ENCODE results near the gene C11orf58. TPM values are rescaled to one million over a fixed set of nuclear protein-coding genes. Genes with fewer than 3 reads are reported as not detected.

The C11orf58 gene
- total RNA-seq, 8 experiments from 2014 or later: 139 to 288 (median 174) TPM

- 49 to 85% (median 63%) methylated on average over 4 of the region's 11 CpGs; no CpG with 5 or more reads in 7 of the 10 experiments for WGBS, 10 experiments
These were observed 43.8 kb downstream of the C11orf58 start for GRCh38 chr11:16781936-16782919.

GRCh38 chr11:16783321-16783801 is 44.9 kb downstream of the C11orf58 start:
- peaks cover 0 to 9% of the 10 kb centered on the region in 2 donors for H3K4me1 ChIP-seq (replicated peaks in 1 of 2)
- in situ Hi-C loops (cut with MboI; ENCODE audit: low pct_unique_long_range_greater_than_20kb in 2 of 9, low sequenced_read_pairs in 9 of 9, unreplicated experiment in 9 of 9): loop anchor here in 3 of 9 experiments (10.0 to 25.0 kb wide), 4 partner anchors 146 to 304 kb away; partner anchors contain the start of gene RPS13 (in 1 of the 3)
- no peak for ATAC-seq (replicated peaks in 6 of 8)

More at GRCh38 chr11:16781936-16782919, 43.8 kb downstream of the C11orf58 start:
- peaks cover 0 to 9% of the 10 kb centered on the region in 2 donors for H3K4me1 ChIP-seq (replicated peaks in 1 of 2)
- no peak for ATAC-seq (replicated peaks in 6 of 8)
- in situ Hi-C loops (cut with MboI; ENCODE audit: low pct_unique_long_range_greater_than_20kb in 2 of 9, low sequenced_read_pairs in 9 of 9, unreplicated experiment in 9 of 9): loop anchor here in 3 of 9 experiments (10.0 to 25.0 kb wide), 4 partner anchors 145 to 305 kb away; partner anchors contain the start of gene RPS13 (in 1 of the 3)
- no peak overlapping the region for H3K4me3 ChIP-seq
- no peak overlapping the region for H3K27ac ChIP-seq

GRCh38 chr11:16784097-16784496 is 45.6 kb downstream of the C11orf58 start:
- ATAC-seq (replicated peaks in 6 of 8): no peak
- Histone ChIP-seq H3K4me1 (replicated peaks in 1 of 2) (peaks cover 0 to 9% of the 10 kb centered on the region in 2 donors), H3K27ac (no peak overlapping the region), H3K4me3 (no peak overlapping the region)
- WGBS, 10 experiments: 0 to 54% (median 23%) methylated on average over 1 to 2 of the region's 2 CpGs; no CpG with 5 or more reads in 6 of the 10 experiments
- in situ Hi-C loops (cut with MboI; ENCODE audit: low pct_unique_long_range_greater_than_20kb in 2 of 9, low sequenced_read_pairs in 9 of 9, unreplicated experiment in 9 of 9): loop anchor here in 3 of 9 experiments (10.0 to 25.0 kb wide), 4 partner anchors 147 to 303 kb away; partner anchors contain the start of gene RPS13 (in 1 of the 3)

More at GRCh38 chr11:16783321-16783801, 44.9 kb downstream of the C11orf58 start:
- WGBS, 10 experiments: 67 to 100% (median 88%) methylated on average over 1 to 12 of the region's 22 CpGs; no CpG with 5 or more reads in 4 of the 10 experiments
- no peak overlapping the region for H3K27ac ChIP-seq
- no peak overlapping the region for H3K4me3 ChIP-seq

GRCh38 chr11:16784666-16785065 is 46.2 kb downstream of the C11orf58 start:
- WGBS, 10 experiments: 80 to 100% (median 83%) methylated on average over 1 to 2 of the region's 2 CpGs; no CpG with 5 or more reads in 3 of the 10 experiments

GRCh38 chr11:16785520-16786128 is 47.2 kb downstream of the C11orf58 start:
- Histone ChIP-seq H3K27ac (no peak overlapping the region), H3K4me1 (replicated peaks in 1 of 2) (peaks cover 0 to 9% of the 10 kb centered on the region in 2 donors), H3K4me3 (no peak overlapping the region)
- in situ Hi-C loops (cut with MboI; ENCODE audit: low pct_unique_long_range_greater_than_20kb in 2 of 9, low sequenced_read_pairs in 9 of 9, unreplicated experiment in 9 of 9): loop anchor here in 3 of 9 experiments (10.0 to 25.0 kb wide), 4 partner anchors 148 to 302 kb away; partner anchors contain the start of gene RPS13 (in 1 of the 3)
- whole genome bisulfite sequencing, 10 experiments: 10 to 95% (median 60%) methylated on average over 1 to 5 of the region's 7 CpGs; no CpG with 5 or more reads in 3 of the 10 experiments
- ATAC-seq (replicated peaks in 6 of 8): peak; percentile 69 to 91 (median 81)

More at GRCh38 chr11:16784666-16785065, 46.2 kb downstream of the C11orf58 start:
- Histone ChIP-seq H3K27ac (no peak overlapping the region), H3K4me3 (no peak overlapping the region), H3K4me1 (replicated peaks in 1 of 2) (peaks cover 0 to 9% of the 10 kb centered on the region in 2 donors)
- in situ Hi-C loops (cut with MboI; ENCODE audit: low pct_unique_long_range_greater_than_20kb in 2 of 9, low sequenced_read_pairs in 9 of 9, unreplicated experiment in 9 of 9): loop anchor here in 3 of 9 experiments (10.0 to 25.0 kb wide), 4 partner anchors 147 to 303 kb away; partner anchors contain the start of gene RPS13 (in 1 of the 3)
- ATAC-seq (replicated peaks in 6 of 8): no peak

- in situ Hi-C loops (cut with MboI; ENCODE audit: low pct_unique_long_range_greater_than_20kb in 2 of 9, low sequenced_read_pairs in 9 of 9, unreplicated experiment in 9 of 9): loop anchor here in 3 of 9 experiments (10.0 to 25.0 kb wide), 4 partner anchors 149 to 301 kb away; partner anchors contain the start of gene RPS13 (in 1 of the 3)
- Histone ChIP-seq H3K4me3 (no peak overlapping the region), H3K4me1 (replicated peaks in 1 of 2) (peaks cover 0 to 9% of the 10 kb centered on the region in 2 donors), H3K27ac (no peak overlapping the region)
- no peak for ATAC-seq (replicated peaks in 6 of 8)
- WGBS, 10 experiments: 93 to 100% (median 96%) methylated on average over 2 to 6 of the region's 6 CpGs; no CpG with 5 or more reads in 4 of the 10 experiments
These were observed 47.7 kb downstream of the C11orf58 start for GRCh38 chr11:16786131-16786530.

GRCh38 chr11:16787035-16787742 is 48.7 kb downstream of the C11orf58 start:
- no peak overlapping the region for H3K4me3 ChIP-seq
- in situ Hi-C loops (cut with MboI; ENCODE audit: low pct_unique_long_range_greater_than_20kb in 2 of 9, low sequenced_read_pairs in 9 of 9, unreplicated experiment in 9 of 9): loop anchor here in 3 of 9 experiments (10.0 to 25.0 kb wide), 4 partner anchors 150 to 300 kb away; partner anchors contain the start of gene RPS13 (in 1 of the 3)
- WGBS, 10 experiments: 54 to 100% (median 92%) methylated on average over 1 to 7 of the region's 7 CpGs

GRCh38 chr11:16788141-16789062 is 50.0 kb downstream of the C11orf58 start:
- H3K4me1 ChIP-seq (replicated peaks in 1 of 2): peaks cover 0 to 16% of the 10 kb centered on the region in 2 donors
- peak; percentile 41 to 89 (median 76) for ATAC-seq (replicated peaks in 6 of 8)
- no peak overlapping the region for H3K4me3 ChIP-seq
- in situ Hi-C loops (cut with MboI; ENCODE audit: low pct_unique_long_range_greater_than_20kb in 2 of 9, low sequenced_read_pairs in 9 of 9, unreplicated experiment in 9 of 9): loop anchor here in 3 of 9 experiments (10.0 to 25.0 kb wide), 4 partner anchors 151 to 299 kb away; partner anchors contain the start of gene RPS13 (in 1 of the 3)
- H3K27ac ChIP-seq: no peak overlapping the region
- 10 to 84% (median 70%) methylated on average over 1 to 11 of the region's 17 CpGs for WGBS, 10 experiments

More at GRCh38 chr11:16787035-16787742, 48.7 kb downstream of the C11orf58 start:
- H3K4me1 ChIP-seq (replicated peaks in 1 of 2): peaks cover 0 to 16% of the 10 kb centered on the region in 2 donors
- no peak for ATAC-seq (replicated peaks in 6 of 8)
- H3K27ac ChIP-seq: no peak overlapping the region

GRCh38 chr11:16789063-16789420 is 50.6 kb downstream of the C11orf58 start:
- H3K4me1 ChIP-seq (replicated peaks in 1 of 2): peaks cover 0 to 10% of the 10 kb centered on the region in 2 donors
- in situ Hi-C loops (cut with MboI; ENCODE audit: low pct_unique_long_range_greater_than_20kb in 2 of 9, low sequenced_read_pairs in 9 of 9, unreplicated experiment in 9 of 9): loop anchor here in 3 of 9 experiments (10.0 to 25.0 kb wide), 4 partner anchors 152 to 298 kb away; partner anchors contain the start of gene RPS13 (in 1 of the 3)

GRCh38 chr11:16789560-16790485 is 51.4 kb downstream of the C11orf58 start:
- Histone ChIP-seq H3K4me1 (replicated peaks in 1 of 2) (peaks cover 0 to 7% of the 10 kb centered on the region in 2 donors), H3K27ac (no peak overlapping the region), H3K4me3 (no peak overlapping the region)
- no peak for ATAC-seq (replicated peaks in 6 of 8)
- WGBS, 10 experiments: 80 to 100% (median 100%) methylated on average over 1 to 7 of the region's 10 CpGs; no CpG with 5 or more reads in 3 of the 10 experiments
- in situ Hi-C loops (cut with MboI; ENCODE audit: low pct_unique_long_range_greater_than_20kb in 2 of 9, low sequenced_read_pairs in 9 of 9, unreplicated experiment in 9 of 9): loop anchor here in 3 of 9 experiments (10.0 to 25.0 kb wide), 4 partner anchors 153 to 297 kb away; partner anchors contain the start of gene RPS13 (in 1 of the 3)

More at GRCh38 chr11:16789063-16789420, 50.6 kb downstream of the C11orf58 start:
- no peak overlapping the region for H3K27ac ChIP-seq
- no peak for ATAC-seq (replicated peaks in 6 of 8)
- WGBS, 10 experiments: 75 to 100% (median 80%) methylated on average over 1 to 5 of the region's 13 CpGs; no CpG with 5 or more reads in 7 of the 10 experiments
- H3K4me3 ChIP-seq: no peak overlapping the region

Data from motor neuron (in vitro differentiated cells).